H1 (cell line): Measurements from ENCODE around the gene FHDC1. TPM values are rescaled to one million over a fixed set of nuclear protein-coding genes. Genes with fewer than 3 reads are reported as not detected.

ENCODE experiments used
- polyA plus RNA-seq, 7 experiments: library from polyadenylated mRNA; depleted of rRNA in 3 of 7; stranded (reverse) in 5 of 7; unstranded in 2 of 7; fragments of >200 nt in 5 of 7; fragments of 200-250 nt in 2 of 7; gene quantifications; 1 replicate in 5 of 7; 2 replicates in 1 of 7; 4 replicates in 1 of 7; pipeline versions ENCODE4 v1.2.1 to v1.2.3, GENCODE V29; 2011 to 2013; ENCODE audit warnings: missing spikeins in 2 of 7, mixed read lengths in 2 of 7
- total RNA-seq: library from RNA; stranded (reverse); fragmentation: NEBNext Ultra II Directional; extraction: Animal tissue kit (Norgen Biotek cat#: 25700); gene quantifications from 2 replicates; pipeline ENCODE4 v1.2.1, GENCODE V29; 2021

FHDC1 gene
- total and polyA plus RNA-seq, 2 of the 8 experiments (the other 6 are each of a cell fraction or from before 2014, with no cell fraction given) = 6.4 to 28.6 TPM

Other genes starting within 250 kb of the FHDC1 start
- gene TIGD4, start 156.6 kb upstream of the FHDC1 start, total RNA-seq = 1.8 and 2.3 TPM in 2 replicates
- 0.20 and 0.42 TPM in 2 replicates for gene TIGD4, start 156.6 kb upstream of the FHDC1 start, polyA plus RNA-seq (2011; rRNA removed)
- 36.3 and 38.0 TPM in 2 replicates for gene ARFIP1, start 156.4 kb upstream of the FHDC1 start, total RNA-seq
- 9.1 and 13.5 TPM in 2 replicates for gene ARFIP1, start 156.4 kb upstream of the FHDC1 start, polyA plus RNA-seq (2011; rRNA removed)